Activated naive CD4-positive, alpha-beta T cell treated with anti-CD3 and anti-CD28 coated beads, Interleukin-2, amount 50 U/mL, for 72 hours (primary cell): ENCODE data around the gene ELOVL6. TPM values are rescaled to one million over a fixed set of nuclear protein-coding genes. Genes with fewer than 3 reads are reported as not detected.
"Not testable (repeated sequence)": the region's sequence is repeated elsewhere in the genome, so short reads cannot be mapped to it uniquely, and the experiment has no call there.

Source experiments
- ATAC-seq, 2 donors: fragments of 150-1000 bp; cut with Tn5 transposase; 2 replicates each; pipeline ENCODE4 v1.10.0; 2021; ENCODE audit warnings: mild to moderate bottlenecking in 2 of 2, moderate library complexity in 2 of 2
- DNase-seq, 2 donors: peaks; one replicate each; pipeline ENCODE4 v3.0.0; 2021 to 2022; ENCODE audit warnings: low spot score in 2 of 2
- H3K27ac Mint-ChIP-seq, 2 donors: one replicate each; pipeline ENCODE4 v1.8.0; 2022; ENCODE audit warnings: mild to moderate bottlenecking in 2 of 2, mixed read lengths in 2 of 2
- H3K36me3 Mint-ChIP-seq, 2 donors: one replicate each; pipeline ENCODE4 v1.8.0; 2022; ENCODE audit warnings: mixed read lengths in 2 of 2
- H3K9me3 Mint-ChIP-seq, 2 donors: one replicate each; pipeline ENCODE4 v1.8.0; 2022; ENCODE audit warnings: mixed read lengths in 2 of 2
- total RNA-seq, 2 donors: library from RNA; stranded (reverse); gene quantifications; one replicate each; pipeline ENCODE4 v1.2.3, GENCODE V29; 2022

The ELOVL6 gene, protein sequence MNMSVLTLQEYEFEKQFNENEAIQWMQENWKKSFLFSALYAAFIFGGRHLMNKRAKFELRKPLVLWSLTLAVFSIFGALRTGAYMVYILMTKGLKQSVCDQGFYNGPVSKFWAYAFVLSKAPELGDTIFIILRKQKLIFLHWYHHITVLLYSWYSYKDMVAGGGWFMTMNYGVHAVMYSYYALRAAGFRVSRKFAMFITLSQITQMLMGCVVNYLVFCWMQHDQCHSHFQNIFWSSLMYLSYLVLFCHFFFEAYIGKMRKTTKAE
- 1 to 10 TPM; 5.6 to 8.9 TPM for total RNA-seq

DNA sequence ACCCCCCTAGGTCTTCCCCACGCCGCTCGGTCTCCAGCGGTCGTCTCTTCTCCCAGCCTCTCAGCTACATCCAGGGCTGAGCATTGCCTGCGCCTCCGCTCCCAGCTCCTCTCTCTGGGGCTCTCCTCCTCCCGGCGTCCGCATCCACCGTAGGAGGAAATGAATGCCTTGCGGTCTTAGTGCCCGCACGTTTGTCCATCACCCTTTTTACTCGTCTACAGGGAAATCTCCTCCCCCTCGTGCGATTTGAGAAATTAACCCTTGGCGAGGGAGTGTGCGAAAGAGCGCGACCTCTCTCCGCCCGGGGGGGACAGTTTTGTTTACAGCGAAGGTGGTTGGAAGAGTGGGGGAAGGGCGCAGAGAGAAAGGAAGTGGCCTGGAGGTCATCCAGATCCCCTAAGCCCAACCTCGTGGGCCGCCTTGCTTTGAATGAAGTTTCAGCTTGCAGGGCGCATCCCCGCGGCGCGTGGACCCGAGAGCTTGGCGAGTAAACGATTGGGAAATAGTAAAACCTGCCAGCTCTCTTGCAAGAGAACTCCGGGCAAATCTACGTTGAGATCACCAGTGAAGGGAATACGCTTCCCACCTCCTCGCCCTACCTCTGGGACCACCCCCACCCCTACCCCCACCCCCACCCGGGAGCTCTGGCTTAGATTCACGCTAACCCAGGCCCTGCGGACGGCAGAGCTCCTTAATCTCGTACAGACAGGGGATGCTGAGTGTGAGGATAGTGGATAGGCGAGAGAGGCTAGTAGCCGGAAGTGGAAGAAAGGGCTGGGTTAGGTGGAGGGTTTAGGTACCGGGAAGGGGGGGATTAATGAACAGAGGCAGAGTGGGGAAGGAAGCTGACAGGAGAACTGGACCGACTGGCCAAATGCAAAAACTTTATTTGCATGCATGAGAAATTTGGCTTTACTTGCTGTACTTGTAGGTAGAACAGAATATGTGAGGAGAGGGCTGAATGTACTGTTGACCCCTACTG, at the start of gene ELOVL6:
ELOVL6 (minus strand) TSS at position 181 of the 982 bp plus-strand sequence. CDS start 280 bp downstream, outside the sequence.
- peak; percentile 19 to 60 for DNase-seq
- peak; percentile 9 to 21 for ATAC-seq
- Mint-ChIP-seq H3K36me3 (peaks cover 7 to 8% of the 10 kb centered on the region in 2 donors), H3K9me3 (no peaks in the 10 kb centered on the region), H3K27ac (peak within 1 kb of the TSS; percentile 96 to 97)

DNA sequence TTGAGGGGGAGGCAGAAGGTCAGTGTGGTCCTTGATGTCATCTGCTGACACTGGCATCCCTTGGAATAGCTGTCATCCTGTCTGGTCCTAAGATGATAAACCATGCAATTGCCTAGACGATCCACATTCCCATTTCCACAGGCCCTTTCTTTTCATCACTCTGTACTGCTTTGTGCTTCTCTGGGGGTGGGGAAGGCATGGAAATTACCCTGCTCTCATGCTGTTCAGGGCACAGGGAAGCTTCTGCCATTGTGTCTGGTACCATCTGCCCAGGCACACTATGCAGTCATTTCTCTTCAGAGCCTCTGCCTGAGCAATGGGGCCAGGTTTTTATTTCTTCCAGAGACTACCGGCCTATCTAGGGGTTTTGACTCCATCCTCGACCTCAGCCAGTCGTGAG, 49.7 kb upstream of the ELOVL6 start:
- DNase-seq (no peak), ATAC-seq (no peak)
- Mint-ChIP-seq H3K27ac (no peak overlapping the region), H3K36me3 (no peaks in the 10 kb centered on the region), H3K9me3 (no peaks in the 10 kb centered on the region)

DNA sequence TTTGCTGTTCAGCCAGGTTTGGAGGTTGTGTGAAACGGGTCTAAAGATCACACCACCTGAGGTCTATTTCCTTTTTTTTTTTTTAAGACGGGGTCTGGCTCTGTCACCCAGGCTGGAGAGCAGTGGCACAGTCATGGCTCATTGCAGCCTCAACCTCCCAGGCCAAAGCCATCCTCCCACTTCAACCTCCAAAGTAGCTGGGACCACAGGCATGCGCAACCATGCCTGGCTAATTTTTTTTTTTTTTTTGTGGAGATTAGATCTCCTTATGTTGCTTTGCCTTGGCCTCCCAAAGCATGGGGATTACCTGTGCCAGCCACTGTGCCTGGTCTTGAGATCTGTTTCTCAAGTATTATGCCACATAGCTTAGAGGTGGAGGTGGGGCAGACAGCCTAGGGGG, 49.2 kb upstream of the ELOVL6 start:
- no peaks in the 10 kb centered on the region for H3K36me3 Mint-ChIP-seq
- no peak for DNase-seq
- no peak overlapping the region for H3K27ac Mint-ChIP-seq
- ATAC-seq: no peak
- no peaks in the 10 kb centered on the region for H3K9me3 Mint-ChIP-seq

DNA sequence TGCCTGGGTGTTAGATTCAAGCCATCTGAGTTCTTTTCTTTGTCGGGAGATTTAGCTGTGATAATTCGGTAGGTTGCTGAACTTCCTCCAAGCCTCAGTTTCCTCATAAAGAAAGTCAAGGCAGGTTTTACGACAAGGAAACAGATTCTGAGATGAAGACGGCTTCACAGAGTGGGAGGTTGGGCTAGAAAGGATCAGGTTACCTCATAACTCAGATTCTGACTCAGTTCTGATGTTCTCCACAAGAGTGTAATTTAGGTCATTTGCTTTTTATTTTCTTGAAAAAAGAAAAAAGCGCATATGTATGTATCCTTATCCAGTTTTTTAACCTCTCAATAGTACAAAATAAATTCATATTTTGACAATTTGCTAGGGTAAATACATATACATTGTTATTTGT, 47.2 kb upstream of the ELOVL6 start:
- ATAC-seq (no peak), DNase-seq (no peak)
- Mint-ChIP-seq H3K9me3 (no peaks in the 10 kb centered on the region), H3K36me3 (no peaks in the 10 kb centered on the region), H3K27ac (no peak overlapping the region)

DNA sequence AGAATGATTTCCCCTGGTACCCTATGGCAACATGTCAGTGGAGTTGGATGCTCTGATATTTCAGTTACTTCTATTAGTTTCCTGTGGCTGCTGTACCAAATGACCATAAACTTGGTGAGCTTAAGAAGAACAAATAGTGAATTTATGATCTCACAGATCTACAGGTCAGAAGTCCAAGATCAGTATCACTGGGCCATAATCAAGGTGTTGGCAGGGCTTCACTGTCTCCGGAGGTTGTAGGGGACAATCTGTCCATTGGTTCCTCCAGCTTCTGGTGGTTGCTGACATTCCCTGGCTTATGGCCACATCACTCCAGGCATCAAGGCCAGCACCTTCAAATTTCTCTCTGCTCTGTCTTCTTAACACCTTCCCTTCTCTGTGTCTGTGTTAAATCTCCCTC, 37.9 kb upstream of the ELOVL6 start:
- Mint-ChIP-seq H3K36me3 (no peaks in the 10 kb centered on the region), H3K27ac (no peak overlapping the region), H3K9me3 (no peaks in the 10 kb centered on the region)
- DNase-seq (no peak), ATAC-seq (no peak)

DNA sequence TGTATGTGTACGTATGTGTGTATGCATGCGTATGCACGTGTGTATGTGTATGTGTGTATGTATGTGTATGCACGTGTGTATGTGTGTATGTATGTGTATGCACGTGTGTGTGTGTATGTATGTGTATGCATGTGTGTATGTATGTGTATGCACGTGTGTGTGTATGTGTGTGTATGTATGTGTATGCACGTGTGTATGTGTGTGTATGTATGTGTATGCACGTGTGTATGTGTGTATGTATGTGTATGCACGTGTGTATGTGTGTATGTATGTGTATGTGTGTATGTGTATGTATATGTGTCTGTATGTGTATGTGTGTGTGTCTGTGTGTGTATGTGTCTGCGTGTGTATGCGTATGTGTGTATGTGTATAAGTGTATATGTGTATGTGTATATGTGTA, 35.2 kb upstream of the ELOVL6 start:
- not testable (repeated sequence) for H3K9me3 Mint-ChIP-seq, H3K27ac Mint-ChIP-seq, DNase-seq, ATAC-seq, H3K36me3 Mint-ChIP-seq

DNA sequence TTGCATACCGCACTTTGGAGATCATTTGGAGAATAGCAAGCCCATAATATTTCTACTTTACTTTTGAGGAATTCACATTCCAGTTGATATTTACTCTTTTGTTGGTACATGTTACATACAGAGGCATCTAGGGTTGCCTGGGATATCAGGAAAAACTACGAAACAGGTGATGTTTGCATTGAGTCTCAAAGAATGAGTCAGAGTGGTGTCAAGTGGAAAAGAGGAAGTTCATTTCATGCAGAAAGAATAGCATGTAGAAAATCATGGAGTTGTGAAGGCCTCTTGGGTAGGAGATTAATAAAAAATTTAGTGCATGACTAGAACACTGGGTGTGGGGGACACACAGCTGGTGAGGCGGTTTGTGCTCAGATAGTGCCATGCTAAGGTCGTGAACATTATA, 33.5 kb upstream of the ELOVL6 start:
- H3K27ac Mint-ChIP-seq: no peak overlapping the region
- H3K9me3 Mint-ChIP-seq: no peaks in the 10 kb centered on the region
- no peak for ATAC-seq
- H3K36me3 Mint-ChIP-seq: no peaks in the 10 kb centered on the region
- no peak for DNase-seq

DNA sequence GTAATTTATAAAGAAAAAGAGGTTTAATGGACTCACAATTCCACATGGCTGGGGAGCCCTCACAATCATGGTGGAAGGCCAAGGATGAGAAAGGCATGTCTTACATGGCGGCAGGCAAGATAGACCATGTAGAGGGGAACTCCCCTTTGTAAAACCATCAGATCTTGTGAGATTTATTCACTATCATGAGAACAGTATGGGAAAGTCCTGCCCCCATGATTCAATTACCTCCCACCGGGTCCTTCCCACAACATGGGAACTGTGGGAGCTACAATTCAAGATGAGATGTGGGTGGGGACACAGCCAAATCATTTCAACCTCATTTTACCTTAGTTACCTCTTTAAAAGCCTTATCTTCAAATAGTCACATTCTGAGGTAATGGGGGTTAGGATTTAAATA, 30.9 kb upstream of the ELOVL6 start:
- H3K36me3 Mint-ChIP-seq: no peaks in the 10 kb centered on the region
- ATAC-seq (no peak), DNase-seq (no peak)
- H3K9me3 Mint-ChIP-seq: no peaks in the 10 kb centered on the region
- no peak overlapping the region for H3K27ac Mint-ChIP-seq

DNA sequence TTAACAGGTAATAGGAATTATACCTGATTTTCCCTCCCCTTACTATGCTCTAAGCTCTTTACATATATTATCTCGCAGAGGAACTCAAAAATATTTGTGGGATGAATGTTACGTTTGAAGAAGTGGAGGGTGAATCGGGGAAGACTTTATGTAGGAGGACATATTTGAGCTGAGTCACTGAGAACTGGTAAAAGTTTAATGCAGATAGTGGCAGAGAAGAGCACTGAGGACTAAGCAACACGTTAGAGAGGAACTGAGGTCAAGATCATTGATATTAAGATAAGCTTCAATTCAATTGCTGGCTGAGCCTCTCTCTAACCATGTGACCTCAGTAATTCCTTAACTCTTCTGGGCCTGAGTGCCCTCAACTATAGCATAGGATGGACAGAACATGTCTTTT, 26.4 kb upstream of the ELOVL6 start:
- no peaks in the 10 kb centered on the region for H3K9me3 Mint-ChIP-seq
- H3K27ac Mint-ChIP-seq: no peak overlapping the region
- DNase-seq: no peak
- H3K36me3 Mint-ChIP-seq: peaks cover 0 to 5% of the 10 kb centered on the region in 2 donors
- no peak for ATAC-seq

DNA sequence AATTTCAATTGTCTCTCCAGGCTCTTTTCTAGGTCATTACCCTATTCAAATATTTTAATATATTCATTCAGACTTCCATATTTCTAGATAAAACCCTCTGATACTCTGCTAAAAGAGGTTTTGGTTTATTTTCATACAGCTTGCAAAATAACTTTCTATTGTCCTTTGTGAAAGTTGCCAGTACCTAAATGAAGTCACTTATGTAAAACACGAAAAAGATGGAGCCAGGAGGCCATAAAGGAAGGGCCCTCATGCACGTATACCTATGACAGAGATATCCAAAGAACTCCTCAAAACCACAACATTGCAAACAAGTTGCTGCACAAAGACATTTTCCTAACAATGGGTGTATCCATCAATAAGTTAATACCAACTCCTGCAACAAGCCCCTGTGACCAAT, 25.7 kb upstream of the ELOVL6 start:
- Mint-ChIP-seq H3K36me3 (peaks cover 1 to 11% of the 10 kb centered on the region in 2 donors), H3K9me3 (peaks cover 4 to 5% of the 10 kb centered on the region in 2 donors)
- no peak for ATAC-seq

DNA sequence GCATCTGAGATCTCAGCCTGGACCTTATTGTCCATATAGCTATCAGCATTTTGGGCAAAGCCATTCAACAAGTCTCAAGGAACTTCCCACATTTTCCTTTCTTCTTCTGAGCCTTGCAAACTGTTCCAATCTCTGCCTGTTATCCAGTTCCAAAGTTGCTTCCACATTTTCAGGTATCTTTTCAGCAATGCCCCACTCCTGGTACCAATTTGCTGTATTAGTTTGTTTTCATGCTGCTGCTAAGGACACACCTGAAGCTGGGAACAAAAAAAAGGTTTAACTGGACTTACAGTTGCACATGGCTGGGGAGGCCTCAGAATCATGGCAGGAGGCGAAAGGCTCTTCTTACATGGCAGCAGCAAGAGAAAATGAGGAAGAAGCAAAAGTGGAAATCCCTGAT, 20.5 kb upstream of the ELOVL6 start:
- peaks cover 7 to 17% of the 10 kb centered on the region in 2 donors for H3K36me3 Mint-ChIP-seq
- peaks cover 9 to 12% of the 10 kb centered on the region in 2 donors for H3K9me3 Mint-ChIP-seq
- not testable (repeated sequence) for DNase-seq, H3K27ac Mint-ChIP-seq, ATAC-seq

More for the DNA sequence above, 25.7 kb upstream of the ELOVL6 start:
- no peak for DNase-seq
- H3K27ac Mint-ChIP-seq: no peak overlapping the region

DNA sequence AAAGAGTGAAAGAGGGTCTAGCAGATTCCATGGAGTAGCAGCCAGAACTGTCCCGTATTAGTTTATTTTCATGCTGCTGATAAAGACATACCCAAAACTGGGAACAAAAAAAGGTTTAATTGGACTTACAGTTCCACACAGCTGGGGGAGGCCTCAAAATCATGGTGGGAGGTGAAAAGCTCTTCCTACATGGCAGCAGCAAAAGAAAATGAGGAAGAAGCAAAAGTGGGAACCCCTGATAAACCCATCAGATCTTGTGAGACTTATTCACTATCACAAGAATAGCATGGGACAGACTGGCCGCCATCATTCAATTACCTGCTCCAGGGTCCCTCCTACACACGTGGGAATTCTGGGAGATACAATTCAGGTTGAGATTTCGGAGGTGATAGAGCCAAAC, 18.8 kb upstream of the ELOVL6 start:
- Mint-ChIP-seq H3K9me3 (peaks cover 9 to 12% of the 10 kb centered on the region in 2 donors), H3K36me3 (peaks cover 7 to 17% of the 10 kb centered on the region in 2 donors)
- H3K27ac Mint-ChIP-seq, DNase-seq, ATAC-seq: not testable (repeated sequence)

DNA sequence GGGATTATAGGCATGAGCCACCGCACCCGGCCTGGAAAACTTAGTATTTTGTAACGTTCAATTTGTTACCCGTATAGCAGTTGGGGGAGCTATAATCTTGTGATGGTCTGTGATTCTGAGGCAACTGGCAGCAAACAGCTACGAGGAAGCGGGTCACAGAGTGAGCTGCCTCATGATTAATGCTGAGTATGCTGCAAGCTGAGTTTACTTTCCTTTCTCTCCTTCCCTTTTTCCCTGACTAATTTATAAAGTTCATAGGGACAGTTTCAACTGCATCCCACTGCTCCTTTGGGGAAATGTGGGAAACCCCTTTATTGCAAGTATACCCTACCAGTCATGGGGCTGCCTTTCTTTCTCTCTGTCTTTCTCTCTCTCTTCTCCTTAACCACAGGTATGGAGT, 17.7 kb upstream of the ELOVL6 start:
- DNase-seq: no peak
- ATAC-seq: no peak
- Mint-ChIP-seq H3K36me3 (peaks cover 7 to 17% of the 10 kb centered on the region in 2 donors), H3K27ac (no peak overlapping the region), H3K9me3 (peaks cover 9 to 12% of the 10 kb centered on the region in 2 donors)

DNA sequence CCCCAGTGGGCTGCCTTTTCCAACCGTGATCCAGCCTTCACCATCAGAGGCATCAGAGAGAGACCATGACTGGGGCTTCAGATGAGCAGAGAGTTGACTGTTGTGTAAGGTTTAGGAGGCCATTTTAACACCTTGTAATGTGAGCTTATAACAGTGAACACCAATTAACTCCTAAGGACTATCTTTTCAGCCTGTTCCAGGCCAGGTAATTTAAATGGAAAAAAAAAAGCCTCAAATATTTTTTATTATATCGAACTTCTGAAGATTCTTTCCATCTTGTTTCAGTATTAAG, 13.3 kb upstream of the ELOVL6 start:
- H3K9me3 Mint-ChIP-seq: no peaks in the 10 kb centered on the region

DNA sequence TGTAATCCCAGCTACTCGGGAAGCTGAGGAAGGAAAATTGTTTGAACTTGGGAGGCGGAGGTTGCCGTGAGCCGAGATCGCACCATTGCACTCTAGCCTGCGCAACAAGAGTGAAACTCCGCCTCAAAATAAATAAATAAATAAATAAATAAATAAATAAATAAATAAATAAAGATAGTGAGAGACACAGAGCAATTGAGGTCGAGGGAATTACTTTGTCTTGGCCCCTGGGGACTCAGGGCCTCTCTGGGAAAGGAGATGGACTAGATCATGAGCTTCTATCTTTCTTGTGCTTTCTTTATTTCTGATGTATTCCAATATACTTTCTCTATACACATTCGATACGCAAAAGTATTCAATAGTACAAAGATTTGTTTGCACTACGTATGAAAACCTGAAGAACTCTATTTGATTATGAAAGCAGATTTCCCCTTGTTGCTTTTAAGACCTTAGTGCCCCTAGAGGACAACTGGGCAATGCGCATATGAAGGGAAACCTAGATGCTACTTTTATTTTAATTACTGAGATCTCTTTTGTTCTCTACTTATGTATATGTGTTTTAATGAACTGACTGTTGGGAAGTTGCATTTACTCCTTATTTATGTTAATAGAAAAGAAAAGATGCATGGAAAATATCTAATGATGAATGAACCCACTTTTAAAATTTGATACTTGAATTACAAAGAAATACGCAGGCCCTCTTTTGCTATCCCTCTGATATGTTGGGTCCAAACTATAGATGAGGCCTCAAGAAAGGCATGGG, 12.8 kb upstream of the ELOVL6 start:
- DNase-seq: no peak
- Mint-ChIP-seq H3K9me3 (no peaks in the 10 kb centered on the region), H3K36me3 (no peaks in the 10 kb centered on the region), H3K27ac (no peak overlapping the region)
- ATAC-seq: peak; percentile 44 to 57

More for the DNA sequence above, 13.3 kb upstream of the ELOVL6 start:
- DNase-seq: no peak
- Mint-ChIP-seq H3K36me3 (no peaks in the 10 kb centered on the region), H3K27ac (no peak overlapping the region)
- no peak for ATAC-seq

DNA sequence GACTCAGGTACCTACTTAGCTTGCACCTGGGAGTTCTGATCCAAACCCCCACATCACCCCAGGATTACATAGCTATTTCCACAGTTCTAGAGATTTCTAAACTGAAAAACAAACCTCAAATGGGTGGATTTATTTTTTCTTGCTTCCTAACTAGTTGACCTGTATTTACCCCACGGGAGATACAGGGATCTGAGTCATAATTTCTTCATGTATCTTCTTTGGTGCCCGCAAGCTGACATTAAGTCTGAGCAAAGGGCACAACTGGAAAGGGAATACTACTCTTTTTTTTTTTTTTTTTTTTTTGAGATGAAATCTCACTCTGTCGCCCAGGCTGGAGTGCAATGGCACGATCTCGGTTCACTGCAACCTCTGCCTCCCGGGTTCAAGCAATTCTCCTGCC, 10.0 kb upstream of the ELOVL6 start:
- H3K27ac Mint-ChIP-seq: no peak overlapping the region
- no peaks in the 10 kb centered on the region for H3K9me3 Mint-ChIP-seq
- DNase-seq (no peak), ATAC-seq (no peak)
- H3K36me3 Mint-ChIP-seq: no peaks in the 10 kb centered on the region

DNA sequence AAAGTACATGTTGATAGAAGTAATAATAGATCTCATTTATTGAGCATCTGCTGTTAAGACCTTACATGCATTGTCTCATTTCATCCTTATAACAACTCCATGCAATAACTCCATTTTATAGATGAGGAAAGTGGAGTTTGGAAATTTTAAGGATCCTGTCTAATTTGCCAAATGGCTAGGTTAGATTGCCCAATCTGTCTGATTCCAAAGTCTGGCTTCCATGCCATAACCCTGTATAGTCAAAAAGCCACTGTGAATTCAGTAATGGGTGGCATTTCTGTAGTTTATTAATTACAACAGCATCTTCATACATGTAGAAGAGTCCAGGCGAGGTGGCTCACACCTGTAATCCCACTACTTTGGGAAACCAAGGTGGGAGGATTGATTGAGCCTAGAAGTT, 8.8 kb upstream of the ELOVL6 start:
- DNase-seq (no peak), ATAC-seq (no peak)
- no peak overlapping the region for H3K27ac Mint-ChIP-seq
- H3K36me3 Mint-ChIP-seq: no peaks in the 10 kb centered on the region
- H3K9me3 Mint-ChIP-seq: no peaks in the 10 kb centered on the region
